ENCODE data around the gene ARHGAP9. TPM values are rescaled to one million over a fixed set of nuclear protein-coding genes. Genes with fewer than 3 reads are reported as not detected.

Gene ARHGAP9
- total RNA-seq, 1 experiment from 2014 or later, result 0.92 TPM

GRCh38 chr12:57471661-57472060 is 8.0 kb downstream of the ARHGAP9 start:
- no peaks in the 10 kb centered on the region for H3K9me3 ChIP-seq (ENCODE audit: control insufficient read depth, insufficient read depth, low read depth, low read length)
- intact Hi-C loops (cut with micrococcal nuclease; ENCODE audit: unreplicated experiment), result no loop called here
- ChIA-PET POLR2A (no interaction called here), CTCF (no interaction called here)
- in situ Hi-C loops (cut with HindIII; ENCODE audit: low pct_unique_long_range_greater_than_20kb, low sequenced_read_pairs), result no loop called here
- BruUV-seq (replicated peaks), result no TSS peak
- TF ChIP-seq POLR2AphosphoS5 (IDR thresholded peaks at IDR 0.05; ENCODE audit: low read depth, low read length) (no peak), TCF7L2 (IDR thresholded peaks at IDR 0.05; ENCODE audit: low read depth, low read length) (no peak), REST (IDR thresholded peaks at IDR 0.05; ENCODE audit: insufficient read depth in 1 of 2, low read depth in 2 of 2, low read length in 1 of 2) (no peak)
- H3K4me3 ChIP-seq (ENCODE audit: low read depth in 2 of 2, low read length in 2 of 2), result no peak overlapping the region
- H3K36me3 ChIP-seq (ENCODE audit: control insufficient read depth, insufficient read depth, low read length), result no peaks in the 10 kb centered on the region
- ATAC-seq (no peak), DNase-seq (ENCODE audit: low read depth, low spot score) (no peak)
- H3K27me3 ChIP-seq (ENCODE audit: control insufficient read depth, insufficient read depth, low read length), result peaks cover 2% of the 10 kb centered on the region; the same call in 1 of the 2 replicates
- no peaks in the 10 kb centered on the region; the same call in 1 of the 2 replicates for H3K4me1 ChIP-seq (ENCODE audit: control insufficient read depth, insufficient read depth, low read length)
- no peak overlapping the region for H3K27ac ChIP-seq (ENCODE audit: low read length)

GRCh38 chr12:57470970-57471656 is 8.6 kb downstream of the ARHGAP9 start:
- no TSS peak for BruUV-seq (replicated peaks)
- Histone ChIP-seq H3K4me3 (ENCODE audit: low read depth in 2 of 2, low read length in 2 of 2) (no peak overlapping the region), H3K27ac (ENCODE audit: low read length) (no peak overlapping the region), H3K27me3 (ENCODE audit: control insufficient read depth, insufficient read depth, low read length) (0 out of 2 replicates have a peak, but pooled peaks cover 2% of the 10 kb centered on the region), H3K4me1 (ENCODE audit: control insufficient read depth, insufficient read depth, low read length) (no peaks in the 10 kb centered on the region; the same call in 1 of the 2 replicates), H3K9me3 (ENCODE audit: control insufficient read depth, insufficient read depth, low read depth, low read length) (no peaks in the 10 kb centered on the region), H3K36me3 (ENCODE audit: control insufficient read depth, insufficient read depth, low read length) (no peaks in the 10 kb centered on the region)
- no peak for TF ChIP-seq REST (IDR thresholded peaks at IDR 0.05; ENCODE audit: insufficient read depth in 1 of 2, low read depth in 2 of 2, low read length in 1 of 2)
- TF ChIP-seq SIN3A (IDR thresholded peaks at IDR 0.05; ENCODE audit: borderline replicate concordance, insufficient read depth, low read depth, low read length), result no peak
- no peak for TF ChIP-seq TCF7L2 (IDR thresholded peaks at IDR 0.05; ENCODE audit: low read depth, low read length)
- TF ChIP-seq CTCF (IDR thresholded peaks at IDR 0.05), result no peak
- TF ChIP-seq POLR2AphosphoS5 (IDR thresholded peaks at IDR 0.05; ENCODE audit: low read depth, low read length), result no peak
- DNase-seq (ENCODE audit: low read depth, low spot score) (no peak), ATAC-seq (no peak)
- ChIA-PET POLR2A (no interaction called here), CTCF (no interaction called here)
- intact Hi-C loops (cut with micrococcal nuclease; ENCODE audit: unreplicated experiment) (no loop called here), in situ Hi-C loops (cut with HindIII; ENCODE audit: low pct_unique_long_range_greater_than_20kb, low sequenced_read_pairs) (no loop called here)
